GM18909 (cell line): ENCODE measurements around the gene KCNT1.

ENCODE experiments used
- ATAC-seq: cut with Tn5 transposase; IDR thresholded peaks from one replicate; pipeline ENCODE4 v1.9.1; 2021; ENCODE audit warnings: mild to moderate bottlenecking; ENCODE audit not compliant: unreplicated experiment, poor library complexity

Gene KCNT1

DNA sequence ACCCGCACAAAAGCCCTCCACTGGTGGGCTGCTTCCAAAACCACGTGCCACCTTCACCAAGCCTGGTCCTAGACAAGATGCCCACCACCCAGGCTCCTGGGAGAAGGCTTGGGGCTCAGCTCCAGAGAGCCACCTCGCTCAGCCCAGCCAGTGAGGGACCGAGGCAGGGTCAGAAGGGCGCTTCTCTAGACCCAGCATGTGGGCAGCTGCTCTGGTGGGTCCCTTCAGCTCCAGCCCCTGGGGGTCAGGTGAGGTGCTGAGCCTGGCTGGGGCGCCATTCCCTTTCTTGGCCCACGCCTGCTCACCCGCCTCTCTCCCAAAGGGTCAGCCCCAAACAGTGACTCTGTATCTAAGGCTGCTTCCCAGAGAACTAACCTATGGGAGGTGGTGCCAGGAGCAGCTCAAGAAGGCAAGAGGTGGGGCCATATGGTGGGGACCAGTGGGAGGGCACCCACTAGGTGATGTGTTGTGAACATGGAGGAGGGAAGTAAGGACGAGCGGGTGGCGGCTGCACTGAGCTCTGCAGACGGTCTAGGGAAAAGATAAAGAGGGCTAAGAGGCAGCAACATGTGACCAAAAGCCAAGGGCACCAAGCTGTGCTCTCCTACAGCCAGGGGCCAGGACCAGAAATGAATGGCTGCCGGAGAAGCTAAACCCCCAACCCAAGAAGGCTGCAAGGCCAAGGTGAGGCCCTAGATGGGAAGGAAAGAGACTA lies 126.0 kb downstream of the KCNT1 start:
- no peak for ATAC-seq

DNA sequence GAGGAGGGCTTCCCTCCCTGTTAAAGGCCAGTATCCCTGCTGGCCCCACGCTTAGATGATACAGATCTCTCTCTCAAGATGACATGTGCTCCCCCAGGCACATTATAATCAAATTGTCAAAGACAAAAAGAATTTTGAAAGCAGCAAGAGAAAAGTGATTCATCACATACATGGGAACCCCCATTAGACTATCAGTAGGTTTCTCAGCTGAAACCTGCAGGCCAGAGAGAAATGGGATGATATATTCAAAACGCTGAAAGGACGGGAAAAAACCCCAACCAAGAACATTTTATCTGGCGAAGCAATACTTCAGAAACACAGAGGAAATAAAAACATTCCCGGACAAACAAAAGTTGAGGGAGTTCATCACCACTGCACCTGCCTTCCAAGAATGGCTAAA lies 126.7 kb downstream of the KCNT1 start:
- ATAC-seq = no peak

DNA sequence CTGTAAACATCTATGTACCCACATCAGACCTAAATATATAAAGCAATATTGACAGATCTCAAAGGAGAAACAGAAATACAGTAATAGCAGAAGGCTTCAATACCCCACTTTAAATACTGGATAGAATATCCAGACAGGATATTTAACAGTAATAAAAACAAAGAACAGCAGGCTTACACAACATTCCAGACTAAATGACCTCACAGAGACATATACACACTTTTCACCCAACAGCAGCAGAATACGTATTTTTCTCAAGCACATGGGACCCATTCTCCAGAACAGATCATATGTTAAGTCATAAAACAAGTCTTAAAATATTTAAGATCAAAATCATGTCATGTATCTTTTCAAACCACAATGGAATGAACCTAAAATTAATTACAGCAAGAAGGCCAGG lies 128.5 kb downstream of the KCNT1 start:
- ATAC-seq = no peak

GRCh38 chr9:135833864-135834263 lies 131.9 kb downstream of the KCNT1 start:
- ATAC-seq = no peak

DNA sequence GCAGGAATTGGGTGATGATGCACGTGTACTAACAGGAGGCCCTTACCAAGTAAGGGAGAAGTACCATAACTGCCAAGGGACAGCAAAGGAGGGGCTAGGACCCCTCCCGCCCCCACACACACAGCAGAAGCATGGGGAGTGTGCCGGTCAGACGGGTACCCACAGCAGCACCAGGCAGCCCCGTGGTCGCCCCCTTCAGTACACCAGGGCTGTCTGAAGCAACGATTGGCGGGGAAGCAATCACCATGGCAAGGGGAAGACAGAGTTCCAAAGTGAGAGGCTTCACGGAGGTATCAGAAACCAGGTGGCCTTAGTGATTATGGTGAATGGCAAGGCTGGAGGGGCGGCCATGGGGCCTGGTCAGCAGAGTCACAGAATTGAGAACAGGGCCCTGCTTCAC lies 133.1 kb downstream of the KCNT1 start:
- no peak for ATAC-seq

DNA sequence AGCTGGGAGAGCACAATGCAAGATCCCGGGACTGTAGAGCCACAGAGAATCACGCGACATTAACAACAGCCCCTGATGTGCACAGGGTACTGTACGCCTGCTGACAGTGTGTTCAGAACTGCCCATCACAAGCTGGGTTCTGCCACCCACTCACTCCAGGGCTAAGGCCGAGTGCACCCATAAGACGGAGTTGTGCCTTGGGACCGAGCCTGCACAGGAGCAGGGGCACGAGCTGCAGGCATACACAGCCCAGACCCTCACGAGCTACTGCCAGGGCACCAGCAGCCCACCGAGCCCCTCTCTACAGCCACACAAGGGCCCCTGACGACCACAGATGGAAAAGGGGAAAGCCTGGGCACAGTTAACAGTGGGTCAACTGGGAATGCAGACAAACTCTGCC lies 137.5 kb downstream of the KCNT1 start:
- no peak for ATAC-seq

- ATAC-seq = no peak
Observed at GRCh38 chr9:135840107-135840506, 138.1 kb downstream of the KCNT1 start.

GRCh38 chr9:135840539-135840938 lies 138.6 kb downstream of the KCNT1 start:
- no peak for ATAC-seq
